HG02798 (cell line): Measurements from ENCODE around the gene EEF2K.

ENCODE experiments used
- ATAC-seq: cut with Tn5 transposase; IDR thresholded peaks from one replicate; pipeline ENCODE4 v1.9.1; 2021; ENCODE audit warnings: mild to moderate bottlenecking; ENCODE audit not compliant: unreplicated experiment, poor library complexity

EEF2K gene

GRCh38 chr16:22325598-22326368 is 119.7 kb downstream of the EEF2K start:
- no peak for ATAC-seq

GRCh38 chr16:22326369-22326652 is 120.2 kb downstream of the EEF2K start:
- no peak for ATAC-seq

DNA sequence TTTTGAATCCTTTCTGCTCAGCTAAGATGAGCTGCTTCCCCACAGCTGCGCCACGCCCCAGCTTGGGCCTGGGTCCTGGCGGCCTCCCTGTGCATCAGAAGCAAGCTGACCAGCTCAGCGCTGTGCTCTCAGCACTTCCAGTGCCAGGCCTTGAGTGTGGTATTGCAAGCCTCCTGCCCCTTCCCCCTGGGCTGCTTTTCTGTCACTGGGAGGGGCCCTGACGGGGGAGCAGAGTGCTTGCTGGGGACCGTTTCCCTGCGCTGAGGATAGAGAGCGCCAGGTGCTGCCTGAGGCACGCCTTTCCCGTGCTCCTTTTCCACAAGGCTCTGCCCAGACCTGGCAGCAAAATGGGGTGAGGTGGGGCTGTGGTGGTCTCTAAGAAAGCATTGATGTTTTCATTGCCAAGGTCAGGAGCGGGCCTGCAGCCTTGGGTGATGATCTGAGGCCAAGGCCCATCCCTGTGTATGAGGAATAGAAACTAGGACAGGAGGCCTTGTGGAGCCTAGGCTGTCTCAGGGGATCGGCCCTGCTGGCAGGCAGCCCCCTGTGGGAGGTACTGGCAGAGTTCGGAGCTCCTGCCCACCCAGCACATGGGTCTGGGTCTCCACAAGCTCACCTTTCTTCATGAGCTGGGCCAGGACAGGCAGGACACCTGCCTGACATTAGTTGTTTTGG is 120.8 kb downstream of the EEF2K start:
- ATAC-seq = no peak

DNA sequence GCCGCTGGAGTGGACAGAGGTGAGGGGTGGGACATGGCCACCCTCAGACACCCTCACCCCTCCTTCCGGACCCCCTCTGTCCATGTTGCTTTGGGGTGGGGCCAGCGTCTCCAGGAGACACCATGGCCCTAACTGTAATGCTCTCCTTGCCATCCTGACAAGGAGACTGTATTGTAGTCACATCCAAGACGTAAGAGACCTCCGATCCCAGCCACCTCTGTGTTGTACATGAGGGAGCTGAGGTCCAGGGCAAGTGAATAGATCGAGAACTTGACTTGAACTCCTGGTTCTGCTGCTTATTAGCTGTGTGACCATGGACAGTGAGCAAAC is 121.3 kb downstream of the EEF2K start:
- no peak for ATAC-seq

DNA sequence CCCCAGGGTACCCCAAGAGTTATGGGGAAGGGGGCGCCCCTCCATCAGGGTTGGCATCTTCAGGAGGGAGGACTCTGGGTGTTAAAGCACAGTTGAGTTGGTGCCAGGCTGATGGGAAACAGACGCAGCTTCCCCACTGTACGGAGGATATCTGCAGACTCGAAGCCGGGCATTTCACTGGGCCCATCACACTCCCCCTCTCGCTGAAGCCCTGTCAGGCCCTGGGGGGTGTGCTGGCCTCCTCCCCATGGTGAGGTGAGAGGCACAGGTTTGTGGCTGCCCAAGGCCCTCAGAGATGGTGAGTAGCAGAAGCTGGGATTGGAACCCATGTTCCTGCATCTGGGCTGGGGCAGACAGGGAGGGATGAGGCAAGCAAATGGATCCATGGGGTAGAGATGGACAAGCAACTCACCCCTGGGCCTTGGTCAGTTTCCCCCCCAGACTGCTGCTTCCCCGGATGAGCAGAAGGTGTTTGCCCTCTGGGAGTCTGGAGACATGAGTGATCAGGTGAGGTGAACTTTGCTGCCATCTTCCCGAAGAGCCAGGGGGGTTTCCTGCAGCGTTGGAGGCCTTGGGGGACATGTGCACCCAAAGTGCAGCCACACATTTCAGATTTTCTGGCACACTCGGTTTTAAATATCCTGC is 122.1 kb downstream of the EEF2K start:
- ATAC-seq = no peak

- no peak for ATAC-seq
Observed at GRCh38 chr16:22329199-22329695, 123.2 kb downstream of the EEF2K start.

- ATAC-seq = no peak
Observed at GRCh38 chr16:22330326-22330725, 124.2 kb downstream of the EEF2K start.

DNA sequence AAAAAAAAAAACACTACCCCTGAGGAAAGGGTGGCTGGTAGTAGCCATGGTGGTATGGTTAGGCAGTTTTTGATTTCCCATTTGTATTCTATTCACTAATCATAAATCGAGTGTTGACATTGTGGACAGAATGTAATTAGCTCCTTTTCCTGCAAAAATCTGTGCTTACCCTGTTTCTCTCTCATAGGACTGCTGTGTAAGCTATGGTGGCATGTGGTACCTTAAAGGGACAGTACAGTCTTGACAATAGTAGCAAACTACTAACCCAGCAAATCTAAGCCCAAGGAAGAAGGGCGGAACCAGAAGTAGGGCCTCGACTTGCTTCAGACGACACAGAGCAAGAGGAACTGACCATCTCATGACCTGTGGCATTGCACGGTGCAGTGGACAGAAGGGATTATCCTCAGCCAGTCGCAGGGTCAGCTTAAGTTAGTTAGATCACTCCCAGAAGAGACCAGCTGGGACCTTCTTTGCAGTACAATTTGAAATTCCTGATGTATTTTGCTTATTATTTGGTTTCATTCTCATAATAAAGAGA is 127.4 kb downstream of the EEF2K start:
- ATAC-seq = no peak

DNA sequence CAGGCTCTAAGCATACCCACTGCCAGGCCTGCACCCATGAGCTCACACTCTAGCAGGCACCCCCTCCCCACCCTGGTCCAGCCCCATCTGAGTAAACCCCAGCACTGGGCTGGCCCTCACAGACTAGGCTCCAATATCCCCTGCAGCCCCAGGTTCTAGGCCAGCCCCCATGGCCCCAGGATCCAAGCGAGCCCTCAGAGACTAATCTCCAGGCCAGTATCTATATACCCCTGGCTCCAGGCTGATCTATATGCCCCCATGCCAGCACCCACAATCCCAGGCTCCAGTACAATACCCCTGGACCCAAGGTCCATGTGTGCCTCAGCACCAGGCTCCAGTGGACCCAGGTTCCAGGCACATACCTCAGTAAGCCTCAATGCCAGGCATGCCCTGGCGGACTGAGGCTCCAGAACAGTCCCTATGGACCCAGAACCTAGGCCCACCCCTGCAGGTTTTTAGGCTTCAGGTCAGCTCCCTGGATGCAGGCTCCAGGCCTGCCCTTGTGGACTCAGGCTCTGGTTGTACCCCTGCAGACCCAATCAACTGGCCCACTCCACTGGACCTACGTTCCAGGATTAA is 129.7 kb downstream of the EEF2K start:
- no peak for ATAC-seq

GRCh38 chr16:22336581-22336980 is 130.5 kb downstream of the EEF2K start:
- no peak for ATAC-seq

DNA sequence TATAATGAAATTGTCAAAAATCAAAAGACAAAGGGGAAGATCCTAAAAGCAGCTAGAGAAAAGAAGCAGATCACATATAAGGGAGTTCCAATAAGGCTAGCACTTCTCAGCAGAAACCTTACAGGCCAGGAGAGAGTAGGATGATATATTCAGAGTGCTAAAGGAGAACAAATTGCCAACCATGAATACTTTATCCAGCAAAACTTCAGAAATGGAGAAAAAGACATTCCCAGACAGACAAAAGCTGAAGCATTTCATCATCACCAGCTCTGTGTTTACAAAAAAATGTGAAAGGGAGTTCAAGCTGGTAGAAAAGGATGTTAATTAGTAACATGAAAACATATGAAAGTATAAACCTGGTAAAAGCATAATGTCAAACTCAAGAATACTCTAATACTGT is 131.0 kb downstream of the EEF2K start:
- ATAC-seq = no peak

- no peak for ATAC-seq
Observed at GRCh38 chr16:22337849-22338635, 132.0 kb downstream of the EEF2K start.
